ENCODE data around the gene MSH3. TPM values are rescaled to one million over a fixed set of nuclear protein-coding genes. Genes with fewer than 3 reads are reported as not detected.

Gene MSH3
- total RNA-seq, 4 donors from 2014 or later: 14.5 to 27.2 (median 21.5) TPM

GRCh38 chr5:80713631-80714030 lies 59.2 kb downstream of the MSH3 start:
- no peak for DNase-seq
- H3K36me3 ChIP-seq: peaks cover 0 to 9% (median 0%) of the 10 kb centered on the region in 3 donors
- H3K4me3 ChIP-seq: no peak overlapping the region
- no peaks in the 10 kb centered on the region for H3K4me1 ChIP-seq
- H3K27ac ChIP-seq: no peak overlapping the region
- H3K27me3 ChIP-seq: no peaks in the 10 kb centered on the region
- no peaks in the 10 kb centered on the region for H3K9me3 ChIP-seq
- TF ChIP-seq CTCF (IDR thresholded peaks at IDR 0.05): peak in 1 of 6 experiments; percentile 6
- no peak for TF ChIP-seq POLR2A (IDR thresholded peaks at IDR 0.05)

- TF ChIP-seq POLR2A (IDR thresholded peaks at IDR 0.05): peak in 1 of 2 donors; percentile 12
- peak in 3 of 6 experiments; percentile 4 to 29 (median 18) for TF ChIP-seq CTCF (IDR thresholded peaks at IDR 0.05)
- no peaks in the 10 kb centered on the region for H3K9me3 ChIP-seq
- peak overlapping the region in 1 of 4 donors; percentile 15 for H3K27ac ChIP-seq
- H3K36me3 ChIP-seq: peaks cover 0 to 2% (median 0%) of the 10 kb centered on the region in 3 donors
- H3K4me3 ChIP-seq: no peak overlapping the region
- no peaks in the 10 kb centered on the region for H3K4me1 ChIP-seq
- no peaks in the 10 kb centered on the region for H3K27me3 ChIP-seq
- no peak for DNase-seq
These were observed 60.3 kb downstream of the MSH3 start for GRCh38 chr5:80714570-80715298.

GRCh38 chr5:80715887-80716286 lies 61.4 kb downstream of the MSH3 start:
- no peak for TF ChIP-seq POLR2A (IDR thresholded peaks at IDR 0.05)
- TF ChIP-seq CTCF (IDR thresholded peaks at IDR 0.05): no peak
- Histone ChIP-seq H3K27me3 (no peaks in the 10 kb centered on the region), H3K4me1 (no peaks in the 10 kb centered on the region), H3K36me3 (peaks cover 0 to 4% (median 0%) of the 10 kb centered on the region in 3 donors), H3K4me3 (no peak overlapping the region), H3K27ac (no peak overlapping the region), H3K9me3 (no peaks in the 10 kb centered on the region)
- no peak for DNase-seq

GRCh38 chr5:80720181-80720580 lies 65.7 kb downstream of the MSH3 start:
- Histone ChIP-seq H3K36me3 (peaks cover 0 to 5% (median 0%) of the 10 kb centered on the region in 3 donors), H3K4me1 (no peaks in the 10 kb centered on the region), H3K9me3 (no peaks in the 10 kb centered on the region), H3K27ac (no peak overlapping the region), H3K4me3 (no peak overlapping the region), H3K27me3 (no peaks in the 10 kb centered on the region)
- no peak for TF ChIP-seq CTCF (IDR thresholded peaks at IDR 0.05)
- TF ChIP-seq POLR2A (IDR thresholded peaks at IDR 0.05): no peak
- DNase-seq: no peak

DNA sequence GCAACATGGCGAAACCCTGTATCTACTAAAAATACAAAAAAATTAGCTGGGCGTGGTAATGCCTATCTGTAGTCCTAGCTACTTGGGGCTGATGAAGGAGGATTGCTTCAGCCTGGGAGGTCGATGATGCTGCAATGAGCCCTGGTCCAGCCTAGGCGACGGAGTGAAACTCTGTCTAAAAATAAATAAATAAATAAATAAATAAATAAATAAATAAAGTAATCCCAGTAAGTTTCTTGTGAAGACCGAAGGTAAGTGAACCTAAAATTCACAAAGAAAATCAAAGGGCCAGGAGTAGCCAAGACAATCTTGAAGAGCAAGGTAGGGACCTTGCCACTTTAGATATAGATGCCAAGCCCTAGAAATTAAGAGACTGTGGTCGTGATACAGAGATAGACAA lies 68.5 kb downstream of the MSH3 start:
- Histone ChIP-seq H3K9me3 (no peaks in the 10 kb centered on the region), H3K4me1 (no peaks in the 10 kb centered on the region), H3K27me3 (no peaks in the 10 kb centered on the region), H3K36me3 (peaks cover 0 to 31% (median 0%) of the 10 kb centered on the region in 3 donors), H3K27ac (no peak overlapping the region), H3K4me3 (no peak overlapping the region)
- no peak for TF ChIP-seq POLR2A (IDR thresholded peaks at IDR 0.05)
- TF ChIP-seq CTCF (IDR thresholded peaks at IDR 0.05): no peak
- no peak for DNase-seq
